ENCODE data around the gene ARHGEF17.

DNA sequence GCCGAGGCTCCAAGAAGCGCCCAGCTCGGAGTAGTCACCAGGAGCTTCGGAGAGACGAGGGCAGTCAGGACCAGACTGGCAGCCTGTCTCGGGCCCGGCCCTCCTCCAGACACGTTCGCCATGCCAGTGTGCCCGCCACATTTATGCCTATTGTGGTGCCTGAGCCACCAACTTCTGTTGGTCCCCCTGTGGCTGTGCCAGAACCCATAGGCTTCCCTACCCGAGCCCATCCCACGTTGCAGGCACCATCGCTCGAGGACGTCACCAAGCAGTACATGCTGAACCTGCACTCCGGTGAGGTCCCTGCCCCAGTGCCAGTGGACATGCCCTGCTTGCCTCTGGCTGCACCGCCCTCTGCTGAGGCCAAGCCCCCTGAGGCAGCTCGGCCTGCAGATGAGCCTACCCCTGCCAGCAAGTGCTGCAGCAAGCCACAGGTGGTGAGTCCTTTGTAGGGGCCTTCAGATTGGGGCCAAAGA is 3.4 kb downstream of the ARHGEF17 start:
- no peak for TF ChIP-seq POLR2A (IDR thresholded peaks at IDR 0.05)
- no peak for TF ChIP-seq CTCF (IDR thresholded peaks at IDR 0.05)
- TF ChIP-seq POLR2AphosphoS5 (IDR thresholded peaks at IDR 0.05): no peak

Measured in stomach (tissue), 4 donors.